ENCODE data around the gene SPTB.

Gene SPTB

DNA sequence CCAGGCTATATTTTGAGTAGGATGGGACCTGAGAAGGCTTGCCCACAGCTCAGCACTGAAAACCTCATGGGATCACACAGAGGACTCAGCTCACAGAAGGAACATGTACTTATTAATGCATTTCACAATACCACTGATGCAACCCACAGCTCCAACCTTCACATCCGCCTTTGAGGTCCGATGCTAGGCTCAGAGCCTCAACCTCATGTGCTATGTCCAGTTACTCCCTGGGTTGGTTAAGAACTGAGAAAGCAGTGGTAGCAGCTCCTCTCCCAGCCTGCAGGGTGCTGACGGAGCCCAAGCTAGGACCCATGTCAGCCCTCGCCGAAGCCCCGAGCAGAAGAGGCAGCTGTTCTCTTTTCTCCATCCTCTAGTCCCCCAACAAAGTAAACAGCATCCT lies 52.9 kb downstream of the SPTB start:
- no peak overlapping the region for H2AFZ ChIP-seq (ENCODE audit: low read depth, low read length, severe bottlenecking)
- no peaks in the 10 kb centered on the region for H3K27me3 ChIP-seq (ENCODE audit: low read length)
- H3F3A ChIP-seq (ENCODE audit: insufficient read depth), result no peaks in the 10 kb centered on the region
- H3K9me2 ChIP-seq (replicated peaks; ENCODE audit: insufficient read depth, low read length), result no peaks in the 10 kb centered on the region
- H3K27ac ChIP-seq (ENCODE audit: low read depth, low read length), result no peak overlapping the region
- no peaks in the 10 kb centered on the region for H3K9me3 ChIP-seq (ENCODE audit: insufficient read depth, low read length)
- TF ChIP-seq, protein P1, sequence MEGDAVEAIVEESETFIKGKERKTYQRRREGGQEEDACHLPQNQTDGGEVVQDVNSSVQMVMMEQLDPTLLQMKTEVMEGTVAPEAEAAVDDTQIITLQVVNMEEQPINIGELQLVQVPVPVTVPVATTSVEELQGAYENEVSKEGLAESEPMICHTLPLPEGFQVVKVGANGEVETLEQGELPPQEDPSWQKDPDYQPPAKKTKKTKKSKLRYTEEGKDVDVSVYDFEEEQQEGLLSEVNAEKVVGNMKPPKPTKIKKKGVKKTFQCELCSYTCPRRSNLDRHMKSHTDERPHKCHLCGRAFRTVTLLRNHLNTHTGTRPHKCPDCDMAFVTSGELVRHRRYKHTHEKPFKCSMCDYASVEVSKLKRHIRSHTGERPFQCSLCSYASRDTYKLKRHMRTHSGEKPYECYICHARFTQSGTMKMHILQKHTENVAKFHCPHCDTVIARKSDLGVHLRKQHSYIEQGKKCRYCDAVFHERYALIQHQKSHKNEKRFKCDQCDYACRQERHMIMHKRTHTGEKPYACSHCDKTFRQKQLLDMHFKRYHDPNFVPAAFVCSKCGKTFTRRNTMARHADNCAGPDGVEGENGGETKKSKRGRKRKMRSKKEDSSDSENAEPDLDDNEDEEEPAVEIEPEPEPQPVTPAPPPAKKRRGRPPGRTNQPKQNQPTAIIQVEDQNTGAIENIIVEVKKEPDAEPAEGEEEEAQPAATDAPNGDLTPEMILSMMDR (IDR thresholded peaks at IDR 0.05; ENCODE audit: insufficient read depth, low read length, poor library complexity, severe bottlenecking), result no peak
- no peak for TF ChIP-seq EZH2phosphoT487 (conservative IDR thresholded peaks at IDR 0.05; ENCODE audit: low read length)
- no peaks in the 10 kb centered on the region for H4K20me1 ChIP-seq (ENCODE audit: low read depth, low read length)
- H3K36me3 ChIP-seq (ENCODE audit: low read length), result no peaks in the 10 kb centered on the region
- no peak overlapping the region for H3K4me3 ChIP-seq (ENCODE audit: insufficient read depth, low read length, poor library complexity, severe bottlenecking)
- H3K79me2 ChIP-seq (ENCODE audit: insufficient read depth, low read length), result no peaks in the 10 kb centered on the region
- no peak overlapping the region for H3K9ac ChIP-seq (ENCODE audit: low read length)
- no peak overlapping the region for H3K4me2 ChIP-seq (ENCODE audit: low read depth, low read length, poor library complexity, severe bottlenecking)

- H3F3A ChIP-seq (ENCODE audit: insufficient read depth), result no peaks in the 10 kb centered on the region
- no peaks in the 10 kb centered on the region for H3K36me3 ChIP-seq (ENCODE audit: low read length)
- TF ChIP-seq, protein P1 (IDR thresholded peaks at IDR 0.05; ENCODE audit: insufficient read depth, low read length, poor library complexity, severe bottlenecking), result no peak
- TF ChIP-seq EZH2phosphoT487 (conservative IDR thresholded peaks at IDR 0.05; ENCODE audit: low read length), result no peak
- no peaks in the 10 kb centered on the region for H3K9me3 ChIP-seq (ENCODE audit: insufficient read depth, low read length)
- no peaks in the 10 kb centered on the region for H3K27me3 ChIP-seq (ENCODE audit: low read length)
- H3K4me2 ChIP-seq (ENCODE audit: low read depth, low read length, poor library complexity, severe bottlenecking), result no peak overlapping the region
- no peaks in the 10 kb centered on the region for H4K20me1 ChIP-seq (ENCODE audit: low read depth, low read length)
- H3K4me3 ChIP-seq (ENCODE audit: insufficient read depth, low read length, poor library complexity, severe bottlenecking), result no peak overlapping the region
- H3K79me2 ChIP-seq (ENCODE audit: insufficient read depth, low read length), result no peaks in the 10 kb centered on the region
- H3K27ac ChIP-seq (ENCODE audit: low read depth, low read length), result no peak overlapping the region
- H3K9ac ChIP-seq (ENCODE audit: low read length), result no peak overlapping the region
- H2AFZ ChIP-seq (ENCODE audit: low read depth, low read length, severe bottlenecking), result no peak overlapping the region
- no peaks in the 10 kb centered on the region for H3K9me2 ChIP-seq (replicated peaks; ENCODE audit: insufficient read depth, low read length)
These were observed 53.4 kb downstream of the SPTB start for GRCh38 chr14:64826333-64826732.

GRCh38 chr14:64825509-64825908 lies 54.2 kb downstream of the SPTB start:
- Histone ChIP-seq H3K9ac (ENCODE audit: low read length) (no peak overlapping the region), H3K4me3 (ENCODE audit: insufficient read depth, low read length, poor library complexity, severe bottlenecking) (no peak overlapping the region), H3F3A (ENCODE audit: insufficient read depth) (no peaks in the 10 kb centered on the region), H2AFZ (ENCODE audit: low read depth, low read length, severe bottlenecking) (no peak overlapping the region), H3K36me3 (ENCODE audit: low read length) (no peaks in the 10 kb centered on the region), H3K9me3 (ENCODE audit: insufficient read depth, low read length) (no peaks in the 10 kb centered on the region), H3K9me2 (replicated peaks; ENCODE audit: insufficient read depth, low read length) (no peaks in the 10 kb centered on the region), H4K20me1 (ENCODE audit: low read depth, low read length) (no peaks in the 10 kb centered on the region), H3K27ac (ENCODE audit: low read depth, low read length) (no peak overlapping the region), H3K27me3 (ENCODE audit: low read length) (no peaks in the 10 kb centered on the region), H3K79me2 (ENCODE audit: insufficient read depth, low read length) (no peaks in the 10 kb centered on the region), H3K4me2 (ENCODE audit: low read depth, low read length, poor library complexity, severe bottlenecking) (no peak overlapping the region)
- no peak for TF ChIP-seq EZH2phosphoT487 (conservative IDR thresholded peaks at IDR 0.05; ENCODE audit: low read length)
- TF ChIP-seq, protein P1 (IDR thresholded peaks at IDR 0.05; ENCODE audit: insufficient read depth, low read length, poor library complexity, severe bottlenecking), result no peak

Data from SU-DHL-6 (cell line).